ENCODE measurements around the gene PPP1R1A.

Gene PPP1R1A

DNA sequence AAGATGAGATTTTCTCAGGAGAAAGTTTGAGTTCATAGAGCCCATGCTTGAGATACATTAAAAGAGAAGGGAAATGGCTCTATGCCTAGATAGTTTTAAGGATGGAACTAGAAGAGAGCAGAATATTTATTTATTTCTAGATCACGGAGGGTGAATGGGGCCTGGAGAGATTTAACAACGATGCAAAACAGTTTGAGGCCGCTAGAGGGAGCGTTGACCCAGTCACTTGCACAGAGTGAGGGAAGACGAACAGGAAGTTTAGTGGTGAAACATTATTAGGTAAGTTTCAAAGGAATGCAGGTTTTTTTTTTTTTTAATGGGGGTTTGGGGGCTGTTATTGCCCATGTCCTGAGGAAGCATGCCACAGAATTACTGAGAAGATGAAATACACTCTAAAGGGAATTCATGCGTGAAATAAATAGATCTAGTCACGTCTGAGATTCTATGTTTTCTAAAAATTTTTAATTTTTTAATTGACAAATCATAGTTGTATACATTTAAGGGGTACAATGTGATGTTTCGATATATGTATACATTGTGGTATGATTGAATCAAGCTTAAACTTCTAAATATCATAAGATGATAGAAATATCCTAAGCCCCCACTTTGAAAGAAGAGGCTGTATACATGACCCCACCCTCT lies 14.8 kb upstream of the PPP1R1A start:
- ChIA-PET CTCF (interaction anchor here (0.6 to 4.7 kb wide), 9 partner anchors 10 to 100 kb away, joined by 3 to 20 read pairs (median 5); no protein-coding TSS in a partner anchor), POLR2A (interaction anchor here (0.6 kb wide), 1 partner anchor 375 kb away, joined by 5 read pairs; no protein-coding TSS in a partner anchor)
- peaks cover 0 to 2% (median 0%) of the 10 kb centered on the region in 5 experiments for H3K27me3 ChIP-seq (replicated peaks in 2 of 5; ENCODE audit: control insufficient read depth in 4 of 5, insufficient read depth in 5 of 5, low read length in 4 of 5)
- WGBS (ENCODE audit: insufficient coverage): 0% methylated on average over 4 of the region's 8 CpGs
- no peaks in the 10 kb centered on the region for H3K9me3 ChIP-seq (ENCODE audit: control extremely low read depth in 1 of 5, control insufficient read depth in 4 of 5, insufficient read depth in 2 of 5, low read depth in 1 of 5, low read length in 4 of 5)
- no peak overlapping the region for H3K27ac ChIP-seq (ENCODE audit: insufficient read depth in 1 of 2, low read depth in 1 of 2, low read length in 2 of 2, poor library complexity in 1 of 2, severe bottlenecking in 2 of 2)
- DNase-seq: peak; percentile 76 to 91 (median 88)
- H3K4me3 ChIP-seq (ENCODE audit: control insufficient read depth in 1 of 7, extremely low read depth in 1 of 7, insufficient read depth in 4 of 7, low read depth in 2 of 7, low read length in 6 of 7): no peak overlapping the region
- H3K4me1 ChIP-seq (ENCODE audit: control extremely low read depth in 1 of 4, control insufficient read depth in 4 of 4, insufficient read depth in 4 of 4, low read length in 3 of 4): no peaks in the 10 kb centered on the region
- no peaks in the 10 kb centered on the region for H3K36me3 ChIP-seq (ENCODE audit: control insufficient read depth in 4 of 4, insufficient read depth in 4 of 4, low read length in 3 of 4)

GRCh38 chr12:54602661-54603060 lies 14.2 kb upstream of the PPP1R1A start:
- Histone ChIP-seq H3K4me1 (ENCODE audit: control extremely low read depth in 1 of 4, control insufficient read depth in 4 of 4, insufficient read depth in 4 of 4, low read length in 3 of 4) (no peaks in the 10 kb centered on the region), H3K9me3 (ENCODE audit: control extremely low read depth in 1 of 5, control insufficient read depth in 4 of 5, insufficient read depth in 2 of 5, low read depth in 1 of 5, low read length in 4 of 5) (no peaks in the 10 kb centered on the region), H3K27me3 (replicated peaks in 2 of 5; ENCODE audit: control insufficient read depth in 4 of 5, insufficient read depth in 5 of 5, low read length in 4 of 5) (peaks cover 0 to 2% (median 0%) of the 10 kb centered on the region in 5 experiments), H3K36me3 (ENCODE audit: control insufficient read depth in 4 of 4, insufficient read depth in 4 of 4, low read length in 3 of 4) (no peaks in the 10 kb centered on the region), H3K4me3 (ENCODE audit: control insufficient read depth in 1 of 7, extremely low read depth in 1 of 7, insufficient read depth in 4 of 7, low read depth in 2 of 7, low read length in 6 of 7) (no peak overlapping the region), H3K27ac (ENCODE audit: insufficient read depth in 1 of 2, low read depth in 1 of 2, low read length in 2 of 2, poor library complexity in 1 of 2, severe bottlenecking in 2 of 2) (no peak overlapping the region)
- WGBS (ENCODE audit: insufficient coverage): 100% methylated on average over 1 of the region's 2 CpGs
- ChIA-PET CTCF (interaction anchor here (0.8 to 2.3 kb wide), 7 partner anchors 10 to 56 kb away, joined by 3 to 11 read pairs (median 4); no protein-coding TSS in a partner anchor), POLR2A (interaction anchor here (0.6 kb wide), 1 partner anchor 376 kb away, joined by 5 read pairs; no protein-coding TSS in a partner anchor)
- DNase-seq: no peak

DNA sequence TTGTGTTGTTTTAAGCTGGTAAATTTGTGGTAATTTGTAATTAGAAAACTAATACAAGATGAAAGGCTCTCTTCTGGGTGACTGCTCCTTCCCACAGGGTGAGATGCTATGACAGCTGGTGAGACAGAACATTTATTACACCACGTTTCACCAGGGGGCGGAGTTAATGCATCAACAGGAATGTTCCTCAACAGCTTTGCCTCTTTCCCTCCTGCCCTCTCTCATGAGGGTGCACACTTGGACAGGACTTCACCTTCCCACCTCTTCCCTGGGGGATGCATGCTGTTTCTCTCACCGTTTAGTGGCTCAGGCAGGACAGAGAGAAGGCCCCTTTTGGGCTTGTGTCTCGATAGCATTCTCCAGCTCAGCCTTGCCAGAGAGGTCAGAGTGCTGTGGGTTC lies 13.4 kb upstream of the PPP1R1A start:
- H3K27ac ChIP-seq (ENCODE audit: insufficient read depth in 1 of 2, low read depth in 1 of 2, low read length in 2 of 2, poor library complexity in 1 of 2, severe bottlenecking in 2 of 2): no peak overlapping the region
- peaks cover 0 to 2% (median 0%) of the 10 kb centered on the region in 5 experiments for H3K27me3 ChIP-seq (replicated peaks in 2 of 5; ENCODE audit: control insufficient read depth in 4 of 5, insufficient read depth in 5 of 5, low read length in 4 of 5)
- DNase-seq: peak in 1 of 3 donors; percentile 17
- H3K36me3 ChIP-seq (ENCODE audit: control insufficient read depth in 4 of 4, insufficient read depth in 4 of 4, low read length in 3 of 4): no peaks in the 10 kb centered on the region
- H3K4me3 ChIP-seq (ENCODE audit: control insufficient read depth in 1 of 7, extremely low read depth in 1 of 7, insufficient read depth in 4 of 7, low read depth in 2 of 7, low read length in 6 of 7): no peak overlapping the region
- ChIA-PET CTCF (interaction anchor here (0.8 to 2.3 kb wide), 9 partner anchors 8 to 85 kb away, joined by 3 to 11 read pairs (median 3); no protein-coding TSS in a partner anchor), POLR2A (no interaction called here)
- H3K4me1 ChIP-seq (ENCODE audit: control extremely low read depth in 1 of 4, control insufficient read depth in 4 of 4, insufficient read depth in 4 of 4, low read length in 3 of 4): no peaks in the 10 kb centered on the region
- 62% methylated on average over 4 of the region's 4 CpGs for WGBS (ENCODE audit: insufficient coverage)
- H3K9me3 ChIP-seq (ENCODE audit: control extremely low read depth in 1 of 5, control insufficient read depth in 4 of 5, insufficient read depth in 2 of 5, low read depth in 1 of 5, low read length in 4 of 5): no peaks in the 10 kb centered on the region

- Histone ChIP-seq H3K36me3 (ENCODE audit: control insufficient read depth in 4 of 4, insufficient read depth in 4 of 4, low read length in 3 of 4) (no peaks in the 10 kb centered on the region), H3K9me3 (ENCODE audit: control extremely low read depth in 1 of 5, control insufficient read depth in 4 of 5, insufficient read depth in 2 of 5, low read depth in 1 of 5, low read length in 4 of 5) (no peaks in the 10 kb centered on the region), H3K4me1 (ENCODE audit: control extremely low read depth in 1 of 4, control insufficient read depth in 4 of 4, insufficient read depth in 4 of 4, low read length in 3 of 4) (no peaks in the 10 kb centered on the region), H3K4me3 (ENCODE audit: control insufficient read depth in 1 of 7, extremely low read depth in 1 of 7, insufficient read depth in 4 of 7, low read depth in 2 of 7, low read length in 6 of 7) (no peak overlapping the region), H3K27ac (ENCODE audit: insufficient read depth in 1 of 2, low read depth in 1 of 2, low read length in 2 of 2, poor library complexity in 1 of 2, severe bottlenecking in 2 of 2) (no peak overlapping the region), H3K27me3 (replicated peaks in 2 of 5; ENCODE audit: control insufficient read depth in 4 of 5, insufficient read depth in 5 of 5, low read length in 4 of 5) (peaks cover 0 to 4% (median 0%) of the 10 kb centered on the region in 5 experiments)
- ChIA-PET CTCF (interaction anchor here (0.6 to 6.3 kb wide), 11 partner anchors 8 to 473 kb away, joined by 3 to 52 read pairs (median 4); no protein-coding TSS in a partner anchor), POLR2A (no interaction called here)
- 91% methylated on average over 5 of the region's 5 CpGs for WGBS (ENCODE audit: insufficient coverage)
- no peak for DNase-seq
These were observed 10.5 kb upstream of the PPP1R1A start for GRCh38 chr12:54598970-54599369.

- Histone ChIP-seq H3K27me3 (replicated peaks in 2 of 5; ENCODE audit: control insufficient read depth in 4 of 5, insufficient read depth in 5 of 5, low read length in 4 of 5) (peaks cover 0 to 12% (median 0%) of the 10 kb centered on the region in 5 experiments), H3K36me3 (ENCODE audit: control insufficient read depth in 4 of 4, insufficient read depth in 4 of 4, low read length in 3 of 4) (no peaks in the 10 kb centered on the region), H3K4me3 (ENCODE audit: control insufficient read depth in 1 of 7, extremely low read depth in 1 of 7, insufficient read depth in 4 of 7, low read depth in 2 of 7, low read length in 6 of 7) (no peak overlapping the region), H3K9me3 (ENCODE audit: control extremely low read depth in 1 of 5, control insufficient read depth in 4 of 5, insufficient read depth in 2 of 5, low read depth in 1 of 5, low read length in 4 of 5) (no peaks in the 10 kb centered on the region), H3K4me1 (ENCODE audit: control extremely low read depth in 1 of 4, control insufficient read depth in 4 of 4, insufficient read depth in 4 of 4, low read length in 3 of 4) (no peaks in the 10 kb centered on the region), H3K27ac (ENCODE audit: insufficient read depth in 1 of 2, low read depth in 1 of 2, low read length in 2 of 2, poor library complexity in 1 of 2, severe bottlenecking in 2 of 2) (no peak overlapping the region)
- peak; percentile 48 to 65 (median 57) for DNase-seq
- 42% methylated on average over 3 of the region's 3 CpGs for WGBS (ENCODE audit: insufficient coverage)
- POLR2A ChIA-PET: no interaction called here
- CTCF ChIA-PET: interaction anchor here (0.8 to 6.3 kb wide), 19 partner anchors 9 to 365 kb away, joined by 3 to 52 read pairs (median 4); partner anchors contain the start of gene PPP1R1A
These were observed 8.1 kb upstream of the PPP1R1A start for GRCh38 chr12:54596526-54596946.

DNA sequence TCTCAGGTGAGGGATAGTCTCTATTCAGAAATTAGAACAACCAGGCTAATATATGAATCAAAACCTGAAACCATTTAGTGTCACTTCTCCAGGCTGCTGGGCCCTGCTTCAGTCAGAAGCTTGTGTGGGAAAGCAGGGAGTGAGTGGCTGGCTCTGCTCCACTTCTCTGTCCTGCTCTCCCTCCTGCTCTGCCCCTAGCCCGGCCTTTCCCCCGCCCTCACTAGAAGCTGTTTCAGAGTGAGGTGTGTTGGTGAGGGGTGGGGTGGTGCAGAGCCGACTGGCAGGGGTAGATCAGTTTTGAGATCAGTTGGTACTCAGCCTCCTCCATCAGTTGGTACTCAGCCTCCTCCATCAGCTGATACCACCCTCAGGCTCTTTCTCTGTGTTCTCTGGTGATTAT lies 7.0 kb upstream of the PPP1R1A start:
- WGBS (ENCODE audit: insufficient coverage): no CpG with 5 or more reads among the region's 3 CpGs
- no peaks in the 10 kb centered on the region for H3K4me1 ChIP-seq (ENCODE audit: control extremely low read depth in 1 of 4, control insufficient read depth in 4 of 4, insufficient read depth in 4 of 4, low read length in 3 of 4)
- H3K27ac ChIP-seq (ENCODE audit: insufficient read depth in 1 of 2, low read depth in 1 of 2, low read length in 2 of 2, poor library complexity in 1 of 2, severe bottlenecking in 2 of 2): no peak overlapping the region
- H3K9me3 ChIP-seq (ENCODE audit: control extremely low read depth in 1 of 5, control insufficient read depth in 4 of 5, insufficient read depth in 2 of 5, low read depth in 1 of 5, low read length in 4 of 5): no peaks in the 10 kb centered on the region
- H3K4me3 ChIP-seq (ENCODE audit: control insufficient read depth in 1 of 7, extremely low read depth in 1 of 7, insufficient read depth in 4 of 7, low read depth in 2 of 7, low read length in 6 of 7): no peak overlapping the region
- ChIA-PET CTCF (interaction anchor here (1.4 to 6.3 kb wide), 9 partner anchors 8 to 46 kb away, joined by 3 to 52 read pairs (median 7); partner anchors contain the start of gene PPP1R1A), POLR2A (no interaction called here)
- DNase-seq: no peak
- H3K36me3 ChIP-seq (ENCODE audit: control insufficient read depth in 4 of 4, insufficient read depth in 4 of 4, low read length in 3 of 4): no peaks in the 10 kb centered on the region
- H3K27me3 ChIP-seq (replicated peaks in 2 of 5; ENCODE audit: control insufficient read depth in 4 of 5, insufficient read depth in 5 of 5, low read length in 4 of 5): peaks cover 0 to 13% (median 3%) of the 10 kb centered on the region in 5 experiments

DNA sequence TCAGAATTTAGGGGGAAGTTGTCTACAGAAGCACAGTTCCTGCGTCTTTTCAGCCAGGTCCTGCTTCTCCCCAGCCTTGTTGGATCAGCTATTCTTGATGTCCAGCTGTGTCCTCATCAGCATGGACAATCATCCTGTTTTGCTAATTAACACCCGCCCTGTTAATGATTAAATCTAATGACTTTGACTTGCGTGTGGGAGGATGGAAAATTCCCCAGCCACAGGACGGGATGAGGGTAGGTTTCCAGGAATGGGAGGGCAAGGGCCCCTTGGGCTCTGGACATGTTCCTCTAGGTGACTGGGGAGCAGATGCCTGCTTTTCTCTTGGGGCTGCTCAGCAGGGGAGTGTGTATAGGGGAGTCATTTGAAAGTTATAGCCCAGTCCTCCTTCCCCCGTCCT lies 5.3 kb upstream of the PPP1R1A start:
- Histone ChIP-seq H3K4me1 (ENCODE audit: control extremely low read depth in 1 of 4, control insufficient read depth in 4 of 4, insufficient read depth in 4 of 4, low read length in 3 of 4) (peaks cover 0 to 3% (median 2%) of the 10 kb centered on the region in 4 experiments), H3K9me3 (ENCODE audit: control extremely low read depth in 1 of 5, control insufficient read depth in 4 of 5, insufficient read depth in 2 of 5, low read depth in 1 of 5, low read length in 4 of 5) (no peaks in the 10 kb centered on the region), H3K36me3 (ENCODE audit: control insufficient read depth in 4 of 4, insufficient read depth in 4 of 4, low read length in 3 of 4) (no peaks in the 10 kb centered on the region), H3K27ac (ENCODE audit: insufficient read depth in 1 of 2, low read depth in 1 of 2, low read length in 2 of 2, poor library complexity in 1 of 2, severe bottlenecking in 2 of 2) (no peak overlapping the region), H3K27me3 (replicated peaks in 2 of 5; ENCODE audit: control insufficient read depth in 4 of 5, insufficient read depth in 5 of 5, low read length in 4 of 5) (peaks cover 0 to 27% (median 18%) of the 10 kb centered on the region in 5 experiments), H3K4me3 (ENCODE audit: control insufficient read depth in 1 of 7, extremely low read depth in 1 of 7, insufficient read depth in 4 of 7, low read depth in 2 of 7, low read length in 6 of 7) (no peak overlapping the region)
- DNase-seq: no peak
- 92% methylated on average over 4 of the region's 5 CpGs for WGBS (ENCODE audit: insufficient coverage)
- ChIA-PET CTCF (interaction anchor here (1.3 to 2.6 kb wide), 4 partner anchors 11 to 15 kb away, joined by 5 to 17 read pairs (median 8); no protein-coding TSS in a partner anchor), POLR2A (no interaction called here)
